Measurements from ENCODE around the gene SMIM38.

The SMIM38 gene

DNA sequence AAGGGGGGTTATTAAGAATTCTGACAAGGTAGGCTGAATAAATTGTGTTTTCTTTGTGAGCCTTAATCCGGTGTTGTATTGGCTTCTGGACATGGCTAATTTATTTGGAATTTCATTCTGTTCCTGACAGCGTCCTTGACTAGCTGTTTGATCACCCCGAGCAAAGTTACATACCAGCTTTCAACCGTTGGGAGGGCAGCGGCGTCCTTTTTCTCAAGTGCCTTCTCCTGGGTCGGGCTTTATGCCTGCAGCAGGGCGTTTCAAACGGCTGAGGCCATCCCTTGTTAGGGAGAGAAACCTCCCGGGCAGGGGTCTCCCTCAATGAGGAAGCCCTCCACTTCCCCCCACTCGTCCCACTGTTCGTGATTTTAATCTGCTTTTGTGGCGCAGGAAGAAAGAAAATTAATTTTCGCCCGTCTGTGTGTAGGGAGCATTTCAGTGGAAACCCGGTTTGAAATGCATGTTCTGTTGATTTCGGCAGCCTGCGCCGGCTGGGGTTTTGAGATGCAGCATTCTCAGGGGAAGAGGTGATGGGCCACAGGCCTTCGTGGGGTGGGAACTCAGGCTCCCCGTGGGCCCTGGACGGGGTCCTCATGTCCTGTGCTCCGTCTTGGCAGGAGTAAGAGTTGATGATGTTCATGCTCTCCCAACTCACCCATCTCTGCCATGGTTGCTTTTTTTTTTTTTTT, 2.9 kb upstream of the SMIM38 start:
- H2AFZ ChIP-seq (ENCODE audit: low read length, unreplicated experiment) = no peak overlapping the region

DNA sequence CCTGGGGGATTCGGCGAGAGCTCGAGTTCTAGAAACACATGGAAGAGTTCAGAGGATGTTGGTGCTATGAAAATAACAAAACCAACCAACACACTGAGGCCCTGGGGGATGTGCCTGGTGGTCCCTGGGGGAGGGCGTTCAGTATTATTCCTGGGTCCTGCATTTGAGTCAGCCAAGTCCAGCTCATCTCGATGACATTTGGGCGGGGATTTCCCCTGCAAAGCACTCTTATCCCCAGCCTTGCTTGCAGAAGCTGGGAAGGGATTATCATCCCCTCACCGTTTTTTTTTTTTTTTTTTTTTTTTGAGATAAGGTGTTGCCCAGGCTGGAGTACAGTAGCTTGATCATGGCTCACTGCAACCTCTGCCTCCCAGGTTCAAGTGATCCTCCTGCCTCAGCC, 2.1 kb upstream of the SMIM38 start:
- peaks cover 7% of the 10 kb centered on the region for H3K4me1 ChIP-seq (ENCODE audit: control insufficient read depth, insufficient read depth, low read length, unreplicated experiment)
- H3K27me3 ChIP-seq (ENCODE audit: insufficient read depth, low read length) = no peaks in the 10 kb centered on the region
- no peaks in the 10 kb centered on the region for H3K36me3 ChIP-seq (ENCODE audit: insufficient read depth, low read length)
- no peaks in the 10 kb centered on the region for H3K79me2 ChIP-seq (ENCODE audit: control insufficient read depth, insufficient read depth, low read length, unreplicated experiment)
- no peak overlapping the region for H2AFZ ChIP-seq (ENCODE audit: low read length, unreplicated experiment)
- H3K27ac ChIP-seq (ENCODE audit: low read depth, low read length) = no peak overlapping the region
- no peak overlapping the region for H3K4me3 ChIP-seq (ENCODE audit: low read depth, low read length)

More for the DNA sequence above, 2.9 kb upstream of the SMIM38 start:
- Histone ChIP-seq H3K4me1 (ENCODE audit: control insufficient read depth, insufficient read depth, low read length, unreplicated experiment) (peaks cover 7% of the 10 kb centered on the region), H3K27me3 (ENCODE audit: insufficient read depth, low read length) (no peaks in the 10 kb centered on the region), H3K79me2 (ENCODE audit: control insufficient read depth, insufficient read depth, low read length, unreplicated experiment) (no peaks in the 10 kb centered on the region), H3K27ac (ENCODE audit: low read depth, low read length) (no peak overlapping the region), H3K36me3 (ENCODE audit: insufficient read depth, low read length) (no peaks in the 10 kb centered on the region), H3K4me3 (ENCODE audit: low read depth, low read length) (no peak overlapping the region)

DNA sequence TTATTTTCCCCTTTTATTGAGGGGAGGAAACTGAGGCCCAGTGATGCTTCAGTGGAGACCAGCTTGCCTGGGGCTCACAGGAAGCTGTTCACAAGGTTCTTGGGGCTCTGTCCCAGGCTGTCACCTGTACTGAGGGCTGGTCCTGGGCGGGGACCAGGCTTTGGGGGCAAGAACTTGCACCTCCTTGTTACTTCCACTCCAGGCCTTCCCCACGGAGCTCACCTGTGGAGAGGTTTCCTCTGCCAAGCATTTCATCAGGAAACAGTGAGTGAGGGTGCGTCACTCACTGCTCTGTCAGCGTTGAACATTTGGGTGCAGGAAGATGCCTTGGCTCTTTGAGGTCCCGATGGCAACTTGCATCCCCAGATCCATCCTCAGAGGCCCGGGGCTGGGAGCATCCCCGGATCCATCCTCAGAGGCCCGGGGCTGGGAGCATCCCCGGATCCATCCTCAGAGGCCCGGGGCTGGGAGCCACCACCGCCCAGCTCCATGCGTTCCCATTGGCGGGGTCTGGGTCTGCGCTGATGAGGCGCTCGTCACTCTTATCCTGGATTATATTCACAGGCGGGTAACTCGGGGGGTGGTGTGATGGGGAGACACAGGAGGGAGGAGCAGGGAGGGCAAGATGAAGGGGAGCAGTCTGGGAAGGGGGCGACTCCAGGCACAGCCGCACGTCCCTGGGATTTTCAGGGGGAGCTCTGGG, 1.4 kb upstream of the SMIM38 start:
- Histone ChIP-seq H3K79me2 (ENCODE audit: control insufficient read depth, insufficient read depth, low read length, unreplicated experiment) (no peaks in the 10 kb centered on the region), H2AFZ (ENCODE audit: low read length, unreplicated experiment) (no peak overlapping the region), H3K27ac (ENCODE audit: low read depth, low read length) (no peak overlapping the region), H3K36me3 (ENCODE audit: insufficient read depth, low read length) (no peaks in the 10 kb centered on the region), H3K4me3 (ENCODE audit: low read depth, low read length) (no peak overlapping the region), H3K27me3 (ENCODE audit: insufficient read depth, low read length) (no peaks in the 10 kb centered on the region), H3K4me1 (ENCODE audit: control insufficient read depth, insufficient read depth, low read length, unreplicated experiment) (peaks cover 7% of the 10 kb centered on the region)

DNA sequence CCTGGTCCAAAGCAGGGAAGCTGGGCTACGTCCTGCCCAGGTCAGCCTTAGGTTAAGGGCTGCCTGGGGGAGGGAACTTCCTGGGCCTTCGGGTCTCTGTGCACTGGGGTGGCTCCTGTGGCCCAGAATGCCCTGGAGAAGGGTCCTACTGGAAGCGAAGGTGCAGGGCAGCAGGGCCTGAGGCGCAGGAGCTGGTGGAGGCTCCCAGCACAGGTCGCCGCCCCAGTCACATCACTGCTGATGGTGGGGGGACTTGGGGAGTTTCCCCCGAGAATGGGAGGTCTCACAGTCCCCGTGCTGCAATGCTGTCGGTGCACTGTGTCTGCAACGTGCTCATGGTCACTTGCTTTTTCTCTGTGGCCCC, 815 bp upstream of the SMIM38 start:
- Histone ChIP-seq H3K79me2 (ENCODE audit: control insufficient read depth, insufficient read depth, low read length, unreplicated experiment) (no peaks in the 10 kb centered on the region), H3K4me3 (ENCODE audit: low read depth, low read length) (no peak overlapping the region), H3K36me3 (ENCODE audit: insufficient read depth, low read length) (no peaks in the 10 kb centered on the region), H3K27ac (ENCODE audit: low read depth, low read length) (no peak overlapping the region), H3K4me1 (ENCODE audit: control insufficient read depth, insufficient read depth, low read length, unreplicated experiment) (peaks cover 7% of the 10 kb centered on the region), H2AFZ (ENCODE audit: low read length, unreplicated experiment) (no peak overlapping the region), H3K27me3 (ENCODE audit: insufficient read depth, low read length) (no peaks in the 10 kb centered on the region)

DNA sequence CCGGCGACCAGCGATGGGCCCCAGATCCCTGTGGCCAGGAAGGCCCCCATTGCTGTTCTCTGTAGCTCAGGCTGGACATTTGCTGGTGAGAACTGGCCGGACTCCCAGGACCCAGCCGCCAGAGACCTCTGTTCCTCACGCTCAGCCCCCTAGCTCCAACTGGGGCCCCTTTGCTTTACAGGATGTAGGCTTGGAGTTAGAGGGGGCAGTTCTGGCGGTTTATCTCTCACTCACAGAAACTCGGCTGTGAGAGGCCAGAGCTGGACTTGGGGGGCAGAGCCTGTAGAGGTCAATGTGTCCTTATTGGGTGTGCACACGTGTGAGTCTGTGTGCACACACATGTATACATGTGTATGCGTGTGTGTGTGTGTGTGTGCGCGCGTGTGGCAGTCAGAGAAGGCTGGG, 502 bp downstream of the SMIM38 start:
- H3K4me3 ChIP-seq (ENCODE audit: low read depth, low read length) = no peak overlapping the region
- no peaks in the 10 kb centered on the region for H3K79me2 ChIP-seq (ENCODE audit: control insufficient read depth, insufficient read depth, low read length, unreplicated experiment)
- no peak overlapping the region for H3K27ac ChIP-seq (ENCODE audit: low read depth, low read length)

DNA sequence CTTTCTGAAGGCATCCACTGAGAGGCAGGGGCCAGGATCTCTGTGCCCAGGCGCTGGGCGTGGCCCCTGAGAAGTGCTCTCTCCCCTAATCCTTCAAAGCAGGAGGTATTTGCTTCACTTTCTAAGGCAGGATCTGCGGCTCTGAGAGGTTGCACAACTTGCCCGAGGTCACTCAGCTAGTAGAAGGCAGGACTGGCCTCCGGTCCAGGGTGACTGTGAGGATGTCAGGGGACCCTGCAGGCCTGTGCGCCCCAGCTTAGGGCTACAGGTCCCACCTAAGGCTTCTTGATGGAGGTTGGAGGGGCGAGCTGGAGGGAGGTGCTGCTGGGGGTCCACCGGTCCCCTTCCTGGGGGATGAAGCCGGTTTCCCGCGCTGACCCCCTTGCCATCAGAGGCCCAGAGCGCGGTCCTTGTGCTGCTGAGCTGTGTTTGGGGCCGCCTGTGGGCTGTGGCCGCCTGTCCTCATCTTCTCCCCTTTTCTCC, 979 bp downstream of the SMIM38 start:
- Histone ChIP-seq H3K27ac (ENCODE audit: low read depth, low read length) (no peak overlapping the region), H3K36me3 (ENCODE audit: insufficient read depth, low read length) (no peaks in the 10 kb centered on the region), H3K4me1 (ENCODE audit: control insufficient read depth, insufficient read depth, low read length, unreplicated experiment) (peaks cover 7% of the 10 kb centered on the region), H3K27me3 (ENCODE audit: insufficient read depth, low read length) (no peaks in the 10 kb centered on the region), H3K79me2 (ENCODE audit: control insufficient read depth, insufficient read depth, low read length, unreplicated experiment) (no peaks in the 10 kb centered on the region), H3K4me3 (ENCODE audit: low read depth, low read length) (no peak overlapping the region), H2AFZ (ENCODE audit: low read length, unreplicated experiment) (no peak overlapping the region)

More for the DNA sequence above, 502 bp downstream of the SMIM38 start:
- Histone ChIP-seq H3K4me1 (ENCODE audit: control insufficient read depth, insufficient read depth, low read length, unreplicated experiment) (peaks cover 7% of the 10 kb centered on the region), H3K27me3 (ENCODE audit: insufficient read depth, low read length) (no peaks in the 10 kb centered on the region), H3K36me3 (ENCODE audit: insufficient read depth, low read length) (no peaks in the 10 kb centered on the region), H2AFZ (ENCODE audit: low read length, unreplicated experiment) (no peak overlapping the region)

DNA sequence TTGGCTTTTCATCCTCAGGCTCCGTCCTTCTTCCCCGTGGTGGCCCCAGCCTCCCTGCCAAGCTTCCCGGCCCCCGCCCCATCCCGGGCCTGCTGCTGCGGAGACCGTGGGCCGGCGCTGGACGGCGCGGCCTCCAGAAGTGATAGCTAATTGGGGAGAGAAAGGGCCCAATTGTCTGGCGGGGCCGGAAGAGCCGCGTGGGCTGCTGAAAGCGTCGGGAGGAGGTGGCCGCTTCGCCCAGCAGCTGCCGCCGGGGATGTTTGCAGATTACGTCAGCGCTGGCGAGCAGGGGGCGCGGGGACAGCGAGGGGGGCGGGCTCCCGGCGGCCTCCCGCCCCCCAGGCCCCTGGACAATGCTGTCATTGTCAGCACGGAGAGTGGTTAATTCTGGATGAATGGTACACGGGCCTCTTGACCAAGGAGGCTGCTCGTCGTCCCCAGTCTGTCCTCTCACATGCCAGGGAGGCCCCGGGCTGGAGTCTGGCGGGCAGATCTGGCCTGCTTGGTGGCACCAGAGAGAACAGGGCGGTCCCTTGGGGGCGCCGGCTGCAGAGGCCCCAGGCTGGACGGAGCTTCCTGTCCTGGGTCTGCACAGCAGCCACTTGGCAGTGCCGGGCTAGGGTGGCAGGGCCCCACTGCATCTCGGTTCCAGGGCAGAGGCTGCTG, 1.6 kb downstream of the SMIM38 start:
- no peaks in the 10 kb centered on the region for H3K27me3 ChIP-seq (ENCODE audit: insufficient read depth, low read length)
- H3K79me2 ChIP-seq (ENCODE audit: control insufficient read depth, insufficient read depth, low read length, unreplicated experiment) = no peaks in the 10 kb centered on the region
- H3K36me3 ChIP-seq (ENCODE audit: insufficient read depth, low read length) = no peaks in the 10 kb centered on the region
- H3K27ac ChIP-seq (ENCODE audit: low read depth, low read length) = no peak overlapping the region
- H3K4me1 ChIP-seq (ENCODE audit: control insufficient read depth, insufficient read depth, low read length, unreplicated experiment) = peaks cover 7% of the 10 kb centered on the region
- peak overlapping the region; percentile 33 for H2AFZ ChIP-seq (ENCODE audit: low read length, unreplicated experiment)
- no peak overlapping the region for H3K4me3 ChIP-seq (ENCODE audit: low read depth, low read length)

DNA sequence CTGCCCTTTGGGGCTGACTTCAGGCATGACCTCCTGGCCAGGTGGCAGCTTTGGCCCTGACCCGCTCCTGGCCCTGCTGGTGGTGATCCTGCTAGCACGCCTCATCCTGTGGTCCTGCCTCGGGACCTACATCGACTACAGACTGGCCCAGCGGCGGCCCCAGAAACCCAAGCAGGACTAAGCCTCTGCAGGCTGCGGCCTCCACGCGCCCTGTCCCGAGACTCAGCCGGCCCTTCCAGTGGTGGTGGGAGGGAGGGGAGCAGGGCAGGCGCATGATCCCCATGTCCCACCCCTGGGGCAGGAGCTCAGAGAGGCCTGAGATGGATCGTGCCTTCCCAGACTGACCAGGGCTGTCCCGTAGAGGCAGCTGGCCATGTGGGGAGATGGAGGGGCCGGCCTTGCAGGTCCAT, 2.1 kb downstream of the SMIM38 start:
- Histone ChIP-seq H3K27ac (ENCODE audit: low read depth, low read length) (no peak overlapping the region), H3K4me3 (ENCODE audit: low read depth, low read length) (no peak overlapping the region), H3K27me3 (ENCODE audit: insufficient read depth, low read length) (no peaks in the 10 kb centered on the region), H2AFZ (ENCODE audit: low read length, unreplicated experiment) (no peak overlapping the region), H3K79me2 (ENCODE audit: control insufficient read depth, insufficient read depth, low read length, unreplicated experiment) (no peaks in the 10 kb centered on the region), H3K4me1 (ENCODE audit: control insufficient read depth, insufficient read depth, low read length, unreplicated experiment) (peaks cover 7% of the 10 kb centered on the region), H3K36me3 (ENCODE audit: insufficient read depth, low read length) (no peaks in the 10 kb centered on the region)

DNA sequence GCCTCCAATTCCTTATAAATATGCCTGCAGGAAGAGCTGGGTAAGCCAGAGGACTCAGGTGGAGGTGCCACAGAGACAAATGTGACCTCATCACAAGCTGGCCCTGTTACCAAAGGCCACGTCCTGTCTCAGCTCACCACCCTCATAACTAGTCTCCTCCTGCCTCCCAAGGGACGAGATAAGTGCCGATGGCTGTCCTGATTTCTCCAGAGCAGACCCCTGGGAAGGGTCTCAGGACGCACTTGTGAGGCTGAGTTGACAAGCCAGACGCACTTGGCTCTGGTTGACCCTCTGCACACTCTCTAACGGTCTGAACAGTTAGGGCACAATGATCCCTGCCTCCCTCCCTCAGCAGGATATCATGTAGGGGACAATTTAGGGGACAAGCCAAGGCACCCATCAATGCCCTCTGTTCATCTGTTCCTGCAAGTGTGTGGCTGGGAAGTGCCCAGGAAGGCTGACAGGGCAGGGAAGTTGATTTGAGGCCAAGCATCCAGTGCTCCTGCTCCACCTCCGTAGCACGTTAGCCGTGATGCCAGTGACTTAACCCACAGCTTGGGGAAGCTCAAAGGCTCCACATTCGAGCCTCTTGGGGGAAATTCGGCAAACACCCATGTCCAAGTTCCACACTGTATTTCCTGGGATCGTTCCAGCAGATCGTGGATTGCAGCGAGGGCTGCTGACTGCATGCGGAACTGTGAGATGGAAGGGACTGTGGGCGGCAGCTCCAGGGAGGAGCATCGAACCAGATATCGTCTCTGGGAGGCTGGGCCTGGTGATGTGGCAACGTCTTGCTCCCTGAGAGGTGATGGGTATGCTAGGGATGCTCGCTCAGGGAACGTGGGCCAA, 2.8 kb downstream of the SMIM38 start:
- no peaks in the 10 kb centered on the region for H3K36me3 ChIP-seq (ENCODE audit: insufficient read depth, low read length)
- no peak overlapping the region for H2AFZ ChIP-seq (ENCODE audit: low read length, unreplicated experiment)
- no peak overlapping the region for H3K4me3 ChIP-seq (ENCODE audit: low read depth, low read length)
- no peak overlapping the region for H3K27ac ChIP-seq (ENCODE audit: low read depth, low read length)
- no peaks in the 10 kb centered on the region for H3K79me2 ChIP-seq (ENCODE audit: control insufficient read depth, insufficient read depth, low read length, unreplicated experiment)
- H3K27me3 ChIP-seq (ENCODE audit: insufficient read depth, low read length) = no peaks in the 10 kb centered on the region
- H3K4me1 ChIP-seq (ENCODE audit: control insufficient read depth, insufficient read depth, low read length, unreplicated experiment) = peaks cover 5% of the 10 kb centered on the region

DNA sequence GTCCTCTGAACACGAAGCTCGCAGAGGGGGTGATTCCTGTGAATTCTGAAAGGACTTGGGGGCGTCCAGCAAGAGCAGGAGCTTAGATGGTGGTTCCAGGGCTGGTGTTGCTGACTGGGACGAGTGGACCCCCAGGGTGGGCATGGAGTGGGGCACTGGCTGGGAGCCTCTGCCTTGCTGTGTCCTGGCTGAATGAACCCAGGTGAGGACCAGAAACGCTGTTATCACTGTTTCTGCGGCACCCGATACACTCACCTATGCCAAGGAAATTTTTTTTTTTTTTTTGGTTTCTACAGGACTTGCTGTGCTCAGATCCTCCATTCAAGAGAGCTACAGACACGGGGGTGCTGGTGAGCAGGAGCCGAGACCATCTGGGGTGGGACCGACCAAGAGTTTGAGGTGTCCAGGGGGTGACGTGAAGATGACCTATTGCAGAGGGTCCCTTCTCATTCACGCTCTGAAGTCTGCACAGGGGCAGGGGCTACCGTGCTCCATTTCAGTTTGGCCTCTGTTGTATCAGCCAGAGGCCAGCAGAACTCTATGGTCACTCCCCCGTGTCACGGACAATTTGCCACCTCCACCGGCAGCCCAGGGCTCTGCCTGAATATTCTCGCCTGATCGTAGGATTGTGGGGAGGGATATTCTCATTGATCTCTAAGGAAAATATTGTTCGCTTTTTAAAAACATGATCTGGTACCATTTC, 3.6 kb downstream of the SMIM38 start:
- no peak overlapping the region for H2AFZ ChIP-seq (ENCODE audit: low read length, unreplicated experiment)
- peaks cover 3% of the 10 kb centered on the region for H3K4me1 ChIP-seq (ENCODE audit: control insufficient read depth, insufficient read depth, low read length, unreplicated experiment)
- no peaks in the 10 kb centered on the region for H3K27me3 ChIP-seq (ENCODE audit: insufficient read depth, low read length)
- no peaks in the 10 kb centered on the region for H3K79me2 ChIP-seq (ENCODE audit: control insufficient read depth, insufficient read depth, low read length, unreplicated experiment)
- H3K27ac ChIP-seq (ENCODE audit: low read depth, low read length) = no peak overlapping the region
- no peak overlapping the region for H3K4me3 ChIP-seq (ENCODE audit: low read depth, low read length)
- H3K36me3 ChIP-seq (ENCODE audit: insufficient read depth, low read length) = no peaks in the 10 kb centered on the region
